Omental fat pad (tissue), 4 donors: ENCODE results near the gene SPINK4. TPM values are rescaled to one million over a fixed set of nuclear protein-coding genes. Genes with fewer than 3 reads are reported as not detected.

Experiments
- ATAC-seq: fragments of 150-250 bp; one replicate; pipeline ENCODE4 v1.9.1; 2016; ENCODE audit warnings: mild to moderate bottlenecking, moderate library complexity; ENCODE audit not compliant: low FRiP score
- DNase-seq: peaks from one replicate; pipeline ENCODE4 v3.0.0-alpha.2; 2019; ENCODE audit warnings: low spot score
- CTCF ChIP-seq, 3 donors: fragments of 450-650 bp; IDR thresholded peaks; one replicate each; pipeline ENCODE4 v1.5.1; 2016 to 2017; ENCODE audit warnings: antibody characterized with exemption in 3 of 3, mild to moderate bottlenecking in 3 of 3, moderate library complexity in 2 of 3
- total RNA-seq, 4 donors: library from RNA; depleted of rRNA; stranded (reverse); fragments of >200 nt; gene quantifications; one replicate each; pipeline ENCODE4 v1.1.0, GENCODE V29; 2016

Gene SPINK4
- total RNA-seq, 4 donors from 2014 or later = not detected

DNA sequence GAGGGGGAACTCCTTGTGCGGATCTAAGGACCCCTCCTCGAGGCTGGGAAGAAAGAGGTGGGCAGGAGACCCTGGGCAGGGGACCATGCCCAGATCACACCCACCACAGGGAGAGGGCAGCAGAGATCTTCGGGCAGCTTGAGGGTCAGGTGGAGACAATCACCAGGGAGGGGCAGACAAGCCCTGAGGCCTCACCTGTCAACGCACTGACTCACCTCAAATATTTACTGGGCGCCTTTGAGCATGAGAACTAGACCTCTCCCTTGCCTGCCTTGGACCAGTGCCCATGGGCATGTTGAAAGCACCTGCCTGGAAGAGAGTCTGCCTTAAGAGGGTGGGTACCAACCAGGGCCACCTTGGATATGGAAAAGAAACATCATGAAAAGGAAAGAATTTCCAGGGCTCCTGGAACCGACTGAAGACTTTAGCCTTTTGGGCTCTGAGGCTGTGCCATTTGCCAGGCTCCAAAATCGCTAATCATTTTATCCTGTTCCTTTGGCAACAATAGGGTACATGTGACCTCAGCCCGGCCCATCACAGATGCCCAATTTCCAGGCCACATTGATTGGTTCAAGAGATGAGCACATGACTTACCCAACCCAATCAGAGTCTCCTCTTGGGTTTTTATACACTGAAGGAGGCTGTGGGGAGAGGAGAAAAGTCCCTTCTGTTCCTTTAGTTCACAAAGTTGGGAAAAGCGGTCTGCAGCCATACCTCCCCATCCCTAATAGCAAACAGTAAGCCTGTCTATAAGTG lies 10.4 kb upstream of the SPINK4 start:
- DNase-seq (no peak), ATAC-seq (peak; percentile 26)
- TF ChIP-seq CTCF (IDR thresholded peaks at IDR 0.05) = no peak

DNA sequence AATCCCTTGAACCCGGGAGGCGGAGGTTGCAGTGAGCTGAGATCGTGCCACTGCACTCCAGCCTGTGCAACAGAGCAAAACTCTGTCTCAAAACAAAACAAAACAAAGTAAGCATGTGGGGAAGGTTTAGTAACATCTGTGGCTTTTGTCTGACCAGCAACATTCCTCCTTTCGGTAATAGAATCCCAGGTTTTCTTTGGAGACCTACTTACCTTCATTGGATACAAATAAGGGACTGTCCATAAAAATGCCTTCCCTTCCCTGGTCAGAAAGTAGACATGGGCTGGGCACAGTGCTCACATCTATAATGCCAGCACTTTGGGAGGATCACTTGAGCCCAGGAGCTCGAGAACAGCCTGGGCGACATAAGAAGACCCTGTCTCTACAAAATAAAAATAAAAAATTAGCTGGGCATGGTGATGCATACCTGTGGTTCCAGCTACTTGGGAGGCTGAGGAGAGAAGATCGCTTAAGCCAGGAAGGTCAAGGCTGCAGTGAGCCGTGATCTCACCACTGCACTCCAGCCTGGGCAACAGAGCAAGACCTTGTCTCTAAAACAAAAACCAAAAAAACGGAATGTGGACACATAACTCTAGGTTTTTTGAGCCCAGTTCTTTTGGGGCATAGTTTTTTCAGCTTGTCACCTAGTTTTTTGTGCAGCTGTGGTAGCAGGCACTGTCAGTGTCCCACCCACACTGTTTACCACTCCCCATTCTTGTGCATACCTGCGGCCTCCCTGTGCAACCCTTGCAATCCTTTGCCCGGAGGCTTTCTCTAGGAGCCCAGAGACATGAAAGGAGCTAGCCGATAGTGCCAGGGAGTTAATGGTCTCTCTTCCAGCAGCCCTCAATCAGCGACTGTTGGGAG lies 9.0 kb upstream of the SPINK4 start:
- no peak for ATAC-seq
- no peak for DNase-seq
- TF ChIP-seq CTCF (IDR thresholded peaks at IDR 0.05) = no peak

GRCh38 chr9:33231623-33231942 lies 8.4 kb upstream of the SPINK4 start:
- no peak for DNase-seq
- ATAC-seq = no peak
- TF ChIP-seq CTCF (IDR thresholded peaks at IDR 0.05) = no peak

DNA sequence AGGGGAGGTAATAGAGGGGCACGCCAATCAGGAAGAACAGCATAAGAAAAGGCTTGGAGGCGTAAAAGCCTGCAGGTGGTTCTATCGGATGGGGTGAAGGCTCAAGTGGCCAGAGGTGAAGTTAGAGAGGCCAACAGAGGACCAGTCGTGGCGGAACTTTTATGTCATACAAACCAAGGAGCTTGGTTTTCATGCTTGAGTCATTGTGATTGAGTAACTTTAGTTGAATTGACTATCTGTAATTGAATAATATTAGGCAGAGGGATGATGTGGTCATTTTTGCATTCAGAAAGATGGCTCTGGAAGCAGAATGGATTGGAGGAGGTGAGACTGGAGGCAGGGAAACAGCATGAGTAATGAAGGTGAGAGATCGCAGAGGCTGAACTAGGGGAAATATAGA lies 7.2 kb upstream of the SPINK4 start:
- no peak for ATAC-seq
- TF ChIP-seq CTCF (IDR thresholded peaks at IDR 0.05) = no peak
- no peak for DNase-seq

- peak; percentile 31 for DNase-seq
- ATAC-seq = peak; percentile 60
- TF ChIP-seq CTCF (IDR thresholded peaks at IDR 0.05) = no peak
Measured at GRCh38 chr9:33233626-33234342, 6.2 kb upstream of the SPINK4 start.

- ATAC-seq (no peak), DNase-seq (no peak)
- no peak for TF ChIP-seq CTCF (IDR thresholded peaks at IDR 0.05)
Measured at GRCh38 chr9:33234511-33235467, 5.2 kb upstream of the SPINK4 start.
